Keratinocyte (primary cell): Measurements from ENCODE around the gene KIAA1217.

ENCODE experiments used
- CTCF ChIP-seq, 3 experiments: IDR thresholded peaks in 1 of 3; conservative IDR thresholded peaks in 1 of 3; optimal IDR thresholded peaks in 1 of 3; 2 replicates in 2 of 3; 3 replicates in 1 of 3; pipeline versions ENCODE3 to v1.5.1; 2011; ENCODE audit warnings: low read length in 3 of 3, mild to moderate bottlenecking in 3 of 3, moderate library complexity in 2 of 3, control low read depth in 1 of 3, inconsistent platforms in 1 of 3; ENCODE audit not compliant: insufficient read depth in 2 of 3; ENCODE audit errors: extremely low read depth in 1 of 3
- EZH2 ChIP-seq: IDR thresholded peaks from one replicate; pipeline ENCODE4 v1.6.1; 2012; ENCODE audit warnings: inconsistent platforms, mild to moderate bottlenecking, low read length, moderate library complexity

GRCh38 chr10:24242562-24242961 is 33.6 kb downstream of the KIAA1217 start:
- no peak for TF ChIP-seq EZH2
- no peak for TF ChIP-seq CTCF (optimal IDR thresholded peaks at IDR 0.05 in 1 of 3, IDR thresholded peaks at IDR 0.05 in 1 of 3, conservative IDR thresholded peaks at IDR 0.05 in 1 of 3; ENCODE audit: extremely low read depth in 1 of 3, insufficient read depth in 2 of 3, low read length in 3 of 3)
